GDM1 (cell line): ENCODE results near the gene SH3TC2.

Source experiments
- DNase-seq: peaks from one replicate; lab custom pipeline; 2025; lab: John Stamatoyannopoulos, UW

The SH3TC2 gene

DNA sequence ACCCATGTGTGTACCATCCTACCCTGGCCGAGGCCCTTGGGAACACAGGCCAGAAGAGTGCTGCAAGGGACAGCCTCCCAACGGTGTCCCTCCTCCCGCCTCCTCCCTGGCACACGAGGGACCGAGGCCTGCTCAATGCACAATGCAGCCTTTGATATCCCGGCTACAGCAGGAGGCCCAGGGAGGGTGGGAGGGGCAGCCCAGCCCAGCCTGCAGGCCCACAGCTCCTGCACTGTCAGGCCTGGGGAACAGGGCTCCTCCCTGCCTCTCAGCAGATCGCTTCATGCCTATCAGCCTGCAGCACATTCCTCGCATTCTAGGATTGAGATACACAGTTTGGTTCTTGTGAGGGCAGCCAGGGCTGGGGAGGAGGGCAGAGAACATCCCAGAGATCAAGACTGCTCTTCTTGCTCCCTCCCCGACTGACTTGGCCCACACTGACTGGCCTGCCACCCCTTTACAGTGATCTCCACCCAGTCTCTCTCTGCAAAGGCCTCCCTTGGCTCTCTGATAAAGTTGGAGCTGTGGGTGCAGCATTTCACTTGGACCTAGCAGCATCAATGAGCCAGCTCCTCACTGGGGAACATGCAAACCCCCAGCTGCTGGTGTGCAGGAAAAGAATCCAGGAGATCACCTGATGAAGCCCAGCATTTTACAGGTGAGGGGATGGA lies at the start of gene SH3TC2:
TSS of gene SH3TC2 (minus strand) at position 46 of the 671 bp plus-strand sequence. CDS start at position 6, 40 bp downstream.
- DNase-seq = peak; percentile 45

DNA sequence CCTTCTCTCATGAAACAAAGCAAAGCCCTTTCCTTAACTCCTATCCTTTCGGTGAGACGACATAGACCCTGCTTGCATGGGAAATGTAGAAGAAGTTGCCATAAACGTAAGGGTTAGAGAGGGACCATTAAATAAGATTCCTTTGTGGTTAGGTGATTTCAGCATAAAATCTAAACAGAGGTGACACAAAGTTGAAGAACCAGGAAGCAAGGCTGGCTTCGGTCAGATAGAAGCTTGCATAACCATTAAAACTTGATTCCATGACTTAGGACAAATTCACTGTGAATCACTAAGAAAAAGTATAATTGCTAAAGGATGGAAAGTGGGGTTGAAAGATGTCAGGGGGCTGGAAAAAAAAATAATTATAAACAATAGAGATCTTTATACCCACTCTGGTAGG lies 47.5 kb upstream of the SH3TC2 start:
- DNase-seq = no peak

DNA sequence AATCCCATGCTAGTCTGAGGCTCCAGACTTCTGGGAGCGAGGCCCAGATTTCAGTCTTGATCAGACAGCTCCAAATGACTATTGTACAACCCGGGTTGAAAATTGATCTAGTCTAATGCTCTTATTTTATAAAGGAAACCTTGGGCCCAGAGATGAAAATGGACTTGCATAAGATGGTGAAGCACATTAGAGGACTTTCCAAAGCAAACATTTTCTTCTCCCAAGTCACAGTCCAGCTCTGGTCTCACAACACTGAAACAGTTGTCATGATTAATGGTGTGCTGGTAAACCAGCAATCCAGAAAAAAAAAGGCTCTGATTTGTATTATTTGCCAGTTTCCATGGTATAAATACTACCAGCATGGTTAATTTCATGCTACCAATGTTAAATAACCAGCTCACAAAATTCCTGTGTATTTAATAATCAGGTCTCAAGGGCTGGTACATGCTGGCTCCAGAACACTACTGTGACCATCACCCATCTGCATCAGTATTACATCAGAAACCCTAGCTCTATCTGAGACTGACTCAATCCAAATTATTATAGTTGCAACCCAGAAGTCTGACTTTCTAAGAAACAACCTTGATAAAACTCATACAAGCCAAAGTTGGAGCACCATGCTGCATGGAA lies 45.9 kb upstream of the SH3TC2 start:
- no peak for DNase-seq

DNA sequence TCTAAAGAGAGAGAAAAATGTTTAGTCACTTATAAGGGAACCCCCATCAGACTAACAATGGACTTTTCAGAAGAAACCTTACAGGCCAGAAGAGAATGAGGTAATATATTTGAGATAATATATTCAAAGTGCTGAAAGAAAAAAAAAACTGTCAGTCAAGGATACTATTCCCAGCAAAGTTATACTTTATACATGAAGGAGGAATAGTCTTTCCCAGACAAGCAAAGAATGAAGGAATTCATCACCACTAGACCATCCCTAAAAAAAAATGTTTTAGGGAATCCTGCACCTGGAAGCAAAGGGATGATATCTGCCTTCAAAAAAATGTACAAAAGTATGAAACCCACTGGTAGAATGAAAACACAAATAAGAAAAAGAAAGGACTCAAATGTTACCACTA lies 37.5 kb upstream of the SH3TC2 start:
- DNase-seq = no peak

DNA sequence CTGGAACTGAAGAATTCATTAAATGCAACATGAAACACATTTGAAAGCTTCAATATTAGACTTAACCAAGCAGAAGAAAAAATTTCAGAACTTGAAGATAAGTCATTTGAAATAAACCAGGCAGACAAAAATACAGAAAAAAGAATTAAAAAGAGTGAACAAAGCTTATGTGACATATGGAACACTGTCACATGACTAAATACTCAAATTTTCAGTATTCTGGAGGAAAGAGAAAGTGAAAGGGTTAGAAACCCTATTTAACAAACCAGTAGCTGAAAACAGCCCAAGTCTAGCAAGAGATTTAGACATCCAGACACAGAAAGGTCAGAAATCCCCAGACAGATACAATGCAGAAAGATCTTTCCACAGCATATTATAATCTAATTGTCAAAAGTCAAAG lies 37.1 kb upstream of the SH3TC2 start:
- no peak for DNase-seq

DNA sequence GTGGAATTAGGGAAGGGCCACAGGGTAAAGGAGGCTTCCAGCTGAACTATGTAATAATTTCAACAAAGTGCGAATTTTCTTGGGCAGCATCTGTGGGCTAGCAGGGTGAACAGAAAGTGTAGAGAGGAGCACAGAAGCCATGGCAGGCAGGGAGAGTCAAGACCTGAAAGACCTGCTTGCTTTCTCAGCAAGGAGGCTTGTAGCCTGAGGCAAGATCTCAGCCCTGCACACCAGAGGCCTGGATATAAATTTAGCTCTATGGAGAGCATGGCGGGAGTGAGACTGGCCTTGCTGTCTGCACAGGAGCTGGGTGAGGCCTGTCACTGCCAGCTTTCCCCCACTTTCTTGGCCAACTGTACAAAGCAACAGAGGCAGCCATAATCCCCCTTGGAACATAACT lies 32.1 kb upstream of the SH3TC2 start:
- DNase-seq = no peak

DNA sequence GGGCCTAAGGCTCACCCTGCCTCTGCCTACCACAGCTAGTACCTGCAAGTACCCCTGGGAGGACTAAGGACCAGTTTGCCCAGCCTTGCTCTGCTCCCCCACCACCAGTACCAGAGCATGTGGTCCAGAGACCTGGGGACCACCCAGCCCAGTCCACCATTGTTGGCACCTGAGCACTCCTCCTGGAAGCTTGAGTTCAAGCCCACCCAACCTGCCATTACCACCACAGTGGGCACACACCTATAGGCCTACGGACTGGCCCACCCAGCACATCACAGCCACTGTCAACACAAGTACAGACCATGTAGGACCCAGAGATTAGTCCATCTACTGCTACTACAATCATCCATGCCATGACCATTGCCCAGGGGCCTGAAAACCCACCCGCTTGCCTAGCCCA lies 30.8 kb upstream of the SH3TC2 start:
- DNase-seq = no peak

DNA sequence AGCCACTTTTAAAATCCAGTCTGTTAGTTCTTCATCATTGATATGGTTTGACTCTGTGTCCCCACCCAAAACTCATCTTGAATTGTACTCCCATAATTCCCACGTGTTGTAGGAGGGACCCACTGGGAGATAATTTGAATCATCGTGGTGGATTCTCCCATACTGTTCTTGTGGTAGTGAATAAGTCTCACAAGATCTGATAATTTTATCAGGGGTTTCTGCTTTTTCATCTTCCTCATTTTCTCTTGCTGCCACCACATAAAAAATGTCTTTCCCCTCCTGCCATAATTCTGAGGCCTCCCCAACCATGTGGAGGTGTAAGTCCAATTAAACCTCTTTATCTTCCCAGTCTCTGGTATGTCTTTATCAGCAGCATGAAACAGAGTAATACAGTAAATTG lies 26.9 kb upstream of the SH3TC2 start:
- DNase-seq = no peak

DNA sequence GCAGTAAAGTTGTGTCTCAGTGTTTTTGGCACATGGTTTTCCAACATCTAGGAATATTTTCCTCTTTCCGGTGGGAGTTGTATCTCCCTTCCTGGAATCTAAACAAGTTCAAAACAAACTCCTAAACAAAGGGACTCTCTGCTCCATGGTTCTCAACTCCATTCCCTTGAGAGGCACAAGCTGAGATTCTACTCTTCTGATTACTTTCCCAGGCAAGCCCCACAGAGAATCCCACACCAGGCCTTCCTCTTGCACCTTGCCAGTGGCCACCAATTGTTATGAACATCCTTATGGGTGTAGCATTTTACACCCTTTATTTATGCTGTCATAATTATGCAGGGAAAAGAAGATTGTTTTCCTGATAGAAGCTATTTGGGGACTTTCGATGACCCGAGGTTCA lies 25.8 kb upstream of the SH3TC2 start:
- DNase-seq = no peak

DNA sequence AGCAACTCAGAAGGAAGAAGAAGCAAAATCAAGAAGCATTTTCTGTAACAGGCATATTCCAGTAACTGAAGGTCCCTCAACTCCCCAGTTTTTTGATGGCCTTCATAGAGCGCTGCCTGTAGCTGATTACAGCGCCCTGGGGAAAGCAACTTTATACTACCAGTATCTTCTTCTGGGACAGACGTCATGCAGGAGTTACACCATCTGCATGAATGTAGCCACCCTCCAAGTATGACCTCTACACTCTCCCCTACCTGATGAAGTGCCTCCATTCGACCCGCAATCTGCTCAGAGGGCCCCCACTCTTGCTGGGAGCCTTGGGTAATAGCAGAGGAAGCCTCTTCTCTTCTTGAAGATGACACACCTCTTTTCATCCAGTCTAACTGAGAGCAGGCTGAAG lies 21.0 kb upstream of the SH3TC2 start:
- no peak for DNase-seq

DNA sequence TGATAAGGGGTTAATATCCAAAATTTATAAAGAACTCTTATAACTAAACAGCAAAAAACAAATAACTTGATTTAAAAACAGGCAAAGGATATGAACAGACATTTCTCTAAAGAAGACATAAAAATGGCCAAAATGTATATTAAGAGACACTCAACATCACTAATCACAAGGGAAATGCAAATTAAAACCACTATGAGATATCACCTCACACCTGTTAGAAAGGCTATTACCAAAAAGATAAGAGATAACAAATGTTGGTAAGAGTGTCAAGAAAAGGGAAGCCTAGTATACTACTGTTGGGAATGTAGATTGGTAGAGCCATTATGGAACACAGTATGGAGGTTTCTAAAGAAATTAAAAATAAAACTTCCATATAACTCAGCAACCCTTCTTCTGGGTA lies 19.4 kb upstream of the SH3TC2 start:
- DNase-seq = no peak

DNA sequence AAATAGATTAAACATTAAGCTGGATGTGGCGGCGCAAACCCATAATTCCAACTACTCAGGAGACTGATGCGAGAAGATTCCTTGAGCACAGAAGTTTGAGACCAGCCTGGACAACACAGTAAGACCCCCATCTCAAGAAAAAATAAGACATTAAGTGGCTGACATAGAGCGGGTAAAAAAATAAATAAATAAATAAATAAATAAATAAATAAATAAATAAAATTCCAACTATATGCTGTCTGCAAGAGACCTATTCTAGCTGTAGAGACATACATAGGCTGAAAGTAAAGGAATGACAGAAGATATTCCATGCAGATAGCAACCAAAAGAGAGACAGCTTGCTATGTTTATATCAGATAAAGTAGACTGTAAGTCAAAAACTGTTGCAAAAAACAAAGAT lies 17.4 kb upstream of the SH3TC2 start:
- no peak for DNase-seq

DNA sequence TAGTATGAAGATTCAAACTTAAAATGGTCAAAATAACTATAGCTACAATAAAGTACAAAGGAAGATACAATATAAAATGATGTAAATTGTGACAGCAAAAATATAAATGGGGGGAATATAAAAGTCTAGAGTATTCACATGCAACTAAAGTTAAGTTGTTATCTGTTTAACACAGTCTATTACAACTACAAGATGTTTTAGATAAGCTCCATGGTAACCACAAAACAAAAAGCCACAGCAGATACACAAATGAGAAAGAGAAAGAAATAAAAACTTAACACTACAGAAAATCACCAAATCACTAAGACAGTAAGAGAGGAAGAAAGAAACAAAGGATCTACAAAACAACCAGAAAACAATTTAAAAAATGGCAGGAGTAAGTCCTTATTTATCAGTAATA lies 17.0 kb upstream of the SH3TC2 start:
- DNase-seq = no peak

DNA sequence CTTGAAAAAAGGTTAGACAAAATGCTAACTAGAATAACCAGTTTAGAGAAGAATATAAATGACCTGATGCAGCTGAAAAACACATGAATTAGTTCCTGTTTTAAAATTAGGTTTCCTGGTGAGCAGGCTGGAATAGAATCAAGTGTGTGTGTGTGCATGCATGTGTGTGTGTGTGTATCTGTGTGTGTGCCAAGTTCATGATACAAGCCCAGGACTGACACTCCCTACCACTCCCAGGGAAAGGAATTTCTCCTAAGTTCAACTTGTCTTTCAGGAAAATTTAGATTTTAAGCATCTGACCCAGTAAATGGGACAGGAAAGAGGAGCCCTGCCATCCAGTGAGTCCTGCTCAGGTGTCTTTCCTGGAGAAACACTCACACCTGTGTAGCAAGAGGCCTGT lies 11.2 kb upstream of the SH3TC2 start:
- DNase-seq = peak; percentile 59

DNA sequence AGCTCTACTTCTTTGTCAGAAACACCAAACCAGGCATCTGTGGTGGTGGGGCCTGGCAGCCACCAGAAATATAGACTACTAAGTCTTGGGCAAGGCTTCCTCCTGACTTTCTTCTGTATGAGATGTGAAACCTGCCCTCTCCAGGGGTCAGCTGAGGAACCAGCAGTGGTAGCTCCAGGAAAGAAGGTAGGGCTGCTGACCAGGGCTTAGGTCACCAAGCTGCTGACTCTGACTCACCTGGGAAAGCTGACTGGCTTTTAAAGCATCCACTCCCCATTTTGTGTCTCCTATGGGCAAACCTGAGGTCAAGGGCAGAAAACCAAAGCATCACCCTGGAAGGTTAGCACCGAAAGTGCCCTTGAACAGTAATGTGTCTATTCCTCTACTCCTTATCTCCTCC lies 10.4 kb upstream of the SH3TC2 start:
- no peak for DNase-seq

DNA sequence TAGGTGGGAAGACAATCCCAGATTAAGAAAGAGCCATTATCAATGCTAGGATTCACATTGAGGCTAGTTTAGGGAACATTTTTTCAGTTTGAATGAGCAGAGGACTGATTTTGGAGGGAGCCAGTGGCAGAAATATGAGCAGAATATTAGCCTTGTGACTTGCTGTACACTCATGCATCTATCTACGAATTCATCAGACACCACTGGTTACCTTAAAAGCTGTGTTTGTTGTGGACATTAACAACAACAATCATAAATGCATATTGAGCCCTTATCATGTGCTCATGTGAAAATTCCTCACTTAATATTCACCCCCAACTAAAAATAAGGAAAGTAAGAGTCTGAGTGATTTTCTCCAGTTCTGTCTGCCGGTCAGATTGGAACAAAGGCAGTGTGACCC lies 9.9 kb upstream of the SH3TC2 start:
- DNase-seq = no peak

DNA sequence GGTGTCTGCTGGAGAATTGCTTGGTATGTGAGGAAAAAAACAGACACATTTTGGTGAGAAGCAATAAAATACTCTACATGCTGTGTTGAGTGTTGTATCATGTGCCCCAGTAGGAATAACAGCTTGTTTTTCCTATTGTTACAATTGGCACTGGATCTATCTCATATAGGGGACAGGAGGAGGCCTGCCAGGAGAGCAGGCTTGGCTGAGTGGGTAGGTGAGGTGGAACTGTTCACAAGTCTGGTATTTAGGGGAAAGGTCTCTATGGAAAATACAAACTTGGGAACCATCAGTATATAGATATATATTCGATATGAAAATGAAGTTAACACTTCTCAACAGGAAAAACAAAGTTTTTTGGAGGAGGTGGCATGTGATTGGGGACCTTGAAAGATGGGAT lies 9.5 kb upstream of the SH3TC2 start:
- no peak for DNase-seq

DNA sequence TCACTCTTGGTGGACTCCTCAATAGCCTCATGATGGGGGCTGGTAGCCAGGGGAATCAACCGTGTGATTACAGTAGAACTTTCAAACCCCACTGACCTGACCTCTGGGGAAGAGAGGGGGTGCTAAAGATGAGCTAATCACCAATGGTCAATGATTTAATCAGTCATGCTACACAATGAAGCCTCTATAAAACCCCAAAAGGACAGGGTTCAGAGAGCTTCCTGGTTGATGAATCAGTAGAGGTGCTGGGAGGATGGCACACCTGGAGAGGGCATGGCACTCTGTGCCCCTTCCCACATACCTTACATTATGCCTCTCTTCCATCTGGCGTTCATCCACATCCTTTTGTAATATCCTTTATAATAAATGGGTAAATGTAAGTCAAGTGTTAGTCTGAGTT lies 8.9 kb upstream of the SH3TC2 start:
- DNase-seq = no peak

DNA sequence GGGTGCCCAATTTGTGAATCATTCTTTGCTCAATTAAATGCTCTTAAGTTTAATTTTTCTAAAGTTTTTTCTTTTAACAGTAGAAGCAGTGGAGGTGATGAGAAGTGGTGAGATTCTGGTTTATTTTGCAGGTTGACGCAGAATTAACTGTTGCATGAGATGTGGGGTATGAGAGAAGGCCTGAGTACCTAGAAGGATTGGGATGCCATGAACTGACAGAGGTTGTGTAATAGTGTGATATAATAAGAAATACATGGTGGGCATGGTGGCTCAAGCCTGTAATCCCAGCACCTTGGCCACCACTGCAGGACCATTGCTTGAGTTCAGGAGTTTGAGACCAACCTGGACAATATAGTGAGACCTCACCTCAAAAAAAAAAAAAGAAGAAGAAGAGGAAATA lies 8.4 kb upstream of the SH3TC2 start:
- no peak for DNase-seq

DNA sequence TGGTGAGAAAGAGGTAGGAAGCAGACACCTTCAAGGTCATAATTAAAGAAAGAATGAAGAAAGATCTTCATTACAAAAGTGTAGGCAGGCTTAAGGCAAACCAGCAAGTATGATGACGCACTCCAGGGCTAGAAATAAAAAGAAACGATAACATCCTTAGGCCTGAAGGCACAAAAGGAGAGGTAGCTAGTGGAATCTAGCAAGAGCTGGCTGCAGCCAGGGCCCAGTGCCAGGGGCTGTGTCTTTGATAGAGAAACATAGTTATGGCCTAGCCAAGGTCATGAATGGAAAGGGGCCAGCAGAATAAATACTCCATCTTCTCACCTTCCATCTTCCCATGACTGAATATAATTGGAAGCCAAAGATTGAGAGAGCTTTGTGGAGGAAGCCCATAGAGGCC lies 6.8 kb upstream of the SH3TC2 start:
- DNase-seq = no peak

DNA sequence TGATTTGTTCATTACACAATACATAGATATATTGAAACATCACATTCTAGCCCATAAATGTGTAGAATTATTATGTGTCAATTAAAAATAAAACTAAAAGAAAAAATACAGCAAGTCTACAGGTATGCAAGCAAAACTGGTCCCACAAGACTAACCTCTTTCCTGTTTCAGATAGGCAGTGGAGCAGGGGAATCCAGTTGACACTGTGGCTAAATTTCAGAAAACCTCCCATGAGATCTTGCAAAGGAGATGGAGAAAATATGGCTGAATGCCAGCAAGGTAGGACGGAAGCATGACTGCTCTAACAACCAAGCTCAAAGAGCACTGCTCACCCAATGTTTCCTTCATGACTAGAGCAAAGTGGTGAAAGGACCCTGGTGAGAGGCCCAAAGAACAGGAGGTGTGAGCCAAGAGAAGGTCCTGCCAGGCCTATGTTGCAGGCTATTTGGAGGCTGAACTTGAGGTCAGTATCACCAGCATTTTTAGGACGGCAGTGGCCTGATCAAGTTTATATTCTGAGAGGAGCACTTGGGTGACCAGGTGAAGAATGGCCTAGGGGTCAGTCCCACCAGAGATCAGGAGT lies 1.1 kb upstream of the SH3TC2 start:
- DNase-seq = no peak

DNA sequence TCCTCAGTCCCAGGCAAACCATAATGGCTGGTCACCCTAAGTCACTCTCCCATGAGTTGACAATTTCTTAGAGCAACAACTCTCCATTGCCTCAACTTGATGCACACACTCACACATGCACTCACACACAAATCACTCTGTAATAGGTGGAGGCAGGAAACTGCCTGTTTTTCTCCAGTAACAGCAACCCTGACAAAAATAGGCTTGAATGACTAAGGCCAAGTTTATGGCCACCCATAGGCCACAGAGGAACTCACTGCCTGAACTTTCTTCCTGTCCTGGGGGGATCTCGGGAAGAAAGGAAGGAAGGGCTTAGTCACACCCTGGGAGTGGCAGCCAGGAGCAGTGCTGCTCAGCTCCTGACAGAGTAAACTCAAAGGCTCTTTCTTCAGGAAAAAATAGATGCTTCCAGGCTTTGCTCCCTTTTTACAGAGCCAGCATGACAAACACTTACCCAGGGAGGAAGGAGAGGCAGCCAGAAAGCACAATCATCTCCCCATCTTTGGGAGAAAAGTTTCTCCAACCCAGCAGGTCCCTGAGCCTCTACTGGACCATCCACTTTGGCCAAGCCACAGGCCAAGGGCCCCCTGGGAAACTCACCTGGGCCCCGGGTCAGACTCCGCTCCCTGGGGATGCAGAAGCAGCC lies 368 bp downstream of the SH3TC2 start:
- DNase-seq = peak; percentile 87

DNA sequence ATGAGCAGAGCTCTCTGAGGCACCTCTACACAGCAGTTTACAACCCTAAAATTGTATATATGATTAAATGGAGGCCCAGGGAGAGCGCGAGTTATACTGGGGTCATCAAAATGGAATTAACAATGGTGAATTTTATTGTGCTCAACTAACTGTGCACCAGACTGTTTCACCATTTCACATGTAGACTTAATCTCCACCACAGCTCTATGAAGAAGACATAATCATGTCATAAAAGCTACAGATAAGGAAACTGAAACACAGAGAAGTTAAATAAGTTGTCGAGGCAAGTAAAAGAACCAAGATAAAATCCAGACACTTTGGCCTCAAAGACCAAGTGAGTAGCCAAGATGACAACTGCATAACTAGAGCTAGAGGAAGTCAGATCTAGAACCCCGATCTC lies 1.5 kb downstream of the SH3TC2 start:
- DNase-seq = no peak
